Endothelial cell of umbilical vein (primary cell): ENCODE data around the gene B3GNT8.

ENCODE experiments used
- CTCF ChIP-seq, 2 donors: IDR thresholded peaks; 1 replicate in 1 of 2; 2 replicates in 1 of 2; pipeline ENCODE4 v1.5.1; 2011; ENCODE audit warnings: low read length in 2 of 2, mild to moderate bottlenecking in 2 of 2, moderate library complexity in 2 of 2, control low read depth in 1 of 2, inconsistent platforms in 1 of 2, low read depth in 1 of 2; ENCODE audit not compliant: insufficient read depth in 1 of 2; ENCODE audit errors: extremely low read depth in 1 of 2
- EZH2 ChIP-seq: IDR thresholded peaks from 2 replicates; pipeline ENCODE4 v1.6.1; 2012; ENCODE audit warnings: borderline replicate concordance, low read depth, mild to moderate bottlenecking, moderate library complexity, low read length, inconsistent platforms; ENCODE audit not compliant: severe bottlenecking
- GATA2 ChIP-seq: IDR thresholded peaks from 2 replicates; pipeline ENCODE4 v1.7.0; 2011; ENCODE audit warnings: low read depth, mild to moderate bottlenecking, moderate library complexity, mixed read lengths, low read length; ENCODE audit not compliant: insufficient read length, insufficient read depth
- POLR2A ChIP-seq: IDR thresholded peaks from 2 replicates; pipeline ENCODE4 v1.6.1; 2012; ENCODE audit warnings: low read depth, mild to moderate bottlenecking, control low read depth, low read length
- POLR2AphosphoS5 ChIP-seq: IDR thresholded peaks from 2 replicates; pipeline ENCODE4 v1.6.1; 2012; ENCODE audit warnings: low read depth, mild to moderate bottlenecking, control low read depth, low read length, moderate library complexity; ENCODE audit not compliant: insufficient read depth

DNA sequence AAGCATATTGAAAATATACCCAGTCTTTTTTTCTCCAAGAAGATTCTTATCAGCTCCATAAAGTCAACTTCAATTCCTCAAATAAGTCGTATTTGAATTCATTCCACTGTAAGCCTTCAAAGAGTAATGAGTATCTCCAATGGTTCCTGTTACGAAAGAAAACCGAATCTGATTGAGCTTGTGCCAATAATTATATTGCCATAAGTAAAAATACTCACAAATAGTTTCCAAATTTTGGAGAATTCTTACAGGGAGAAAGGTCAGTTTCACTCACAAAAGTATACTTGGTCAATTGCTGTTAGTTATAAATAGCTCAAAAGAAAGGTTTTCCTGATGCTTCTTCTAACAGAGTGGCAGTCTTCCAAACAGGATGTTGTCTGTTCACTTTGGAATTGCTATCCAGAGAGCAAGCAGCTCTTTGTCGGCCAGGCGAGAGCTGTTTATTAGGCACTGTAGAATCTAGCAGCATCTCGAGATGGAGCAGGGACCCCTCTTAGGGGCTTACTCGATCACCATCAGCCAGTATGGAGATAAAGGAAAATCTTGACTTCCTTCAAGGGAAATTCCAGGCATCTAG lies 29.3 kb upstream of the B3GNT8 start:
- no peak for TF ChIP-seq GATA2
- TF ChIP-seq EZH2: no peak
- TF ChIP-seq POLR2A: no peak
- TF ChIP-seq CTCF (IDR thresholded peaks at IDR 0.05; ENCODE audit: extremely low read depth in 1 of 2, insufficient read depth in 1 of 2, low read depth in 1 of 2, low read length in 2 of 2): no peak
- no peak for TF ChIP-seq POLR2AphosphoS5
